ENCODE measurements around the gene NCOA3. TPM values are rescaled to one million over a fixed set of nuclear protein-coding genes. Genes with fewer than 3 reads are reported as not detected.
A peak's percentile ranks its signal among the peaks of the same experiment; 100 is the strongest.
"Not testable (repeated sequence)": the region's sequence is repeated elsewhere in the genome, so short reads cannot be mapped to it uniquely, and the experiment has no call there.

Gene NCOA3
- 10 to 100 TPM; 81.6 to 92.6 TPM for total RNA-seq

DNA sequence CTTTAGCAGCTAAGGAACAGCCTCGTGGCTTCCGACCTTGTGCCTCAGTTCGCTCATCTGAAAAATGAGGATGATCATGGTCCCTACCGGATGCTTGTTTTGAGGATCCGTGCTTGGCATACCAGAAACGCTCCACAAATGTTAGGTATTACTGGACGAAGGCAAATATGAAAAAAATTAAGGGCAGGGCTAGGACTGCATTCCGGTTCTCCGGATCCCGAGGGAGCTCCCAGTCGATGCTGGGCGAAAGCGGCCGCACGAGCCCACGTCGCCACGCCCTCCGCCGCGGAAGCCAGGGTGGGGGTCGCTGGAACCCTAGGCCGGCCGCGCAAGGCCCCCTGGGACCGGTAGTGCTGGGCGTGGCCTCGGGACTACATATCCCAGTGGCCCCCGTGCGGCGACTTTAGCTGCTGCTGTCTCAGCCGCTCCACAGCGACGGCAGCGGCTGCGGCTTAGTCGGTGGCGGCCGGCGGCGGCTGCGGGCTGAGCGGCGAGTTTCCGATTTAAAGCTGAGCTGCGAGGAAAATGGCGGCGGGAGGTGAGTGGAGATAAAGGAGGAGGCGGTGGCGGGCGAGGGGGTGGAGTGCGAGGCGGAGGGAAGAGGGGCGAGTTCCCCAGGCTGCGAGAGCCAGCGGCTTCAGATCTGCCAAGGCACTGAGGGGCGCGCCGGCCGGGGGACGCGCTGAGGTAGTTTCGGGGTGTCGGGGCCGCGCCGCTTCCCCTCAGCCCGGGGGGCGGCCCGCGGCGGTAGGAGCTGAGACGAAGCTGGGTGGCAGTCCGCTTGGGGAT, at the start of gene NCOA3:
NCOA3 (plus strand) TSS at position 406 of the 789 bp plus-strand sequence. CDS start 120,361 bp downstream, outside the sequence.
- peak; percentile 90 to 94 for DNase-seq (ENCODE audit: low spot score in 2 of 2)
- Mint-ChIP-seq H3K36me3 (peaks cover 23 to 37% of the 10 kb centered on the region in 2 donors), H3K9me3 (no peaks in the 10 kb centered on the region), H3K27ac (peak within 1 kb of the TSS; percentile 93 to 99)
- peak; percentile 75 to 83 for ATAC-seq

DNA sequence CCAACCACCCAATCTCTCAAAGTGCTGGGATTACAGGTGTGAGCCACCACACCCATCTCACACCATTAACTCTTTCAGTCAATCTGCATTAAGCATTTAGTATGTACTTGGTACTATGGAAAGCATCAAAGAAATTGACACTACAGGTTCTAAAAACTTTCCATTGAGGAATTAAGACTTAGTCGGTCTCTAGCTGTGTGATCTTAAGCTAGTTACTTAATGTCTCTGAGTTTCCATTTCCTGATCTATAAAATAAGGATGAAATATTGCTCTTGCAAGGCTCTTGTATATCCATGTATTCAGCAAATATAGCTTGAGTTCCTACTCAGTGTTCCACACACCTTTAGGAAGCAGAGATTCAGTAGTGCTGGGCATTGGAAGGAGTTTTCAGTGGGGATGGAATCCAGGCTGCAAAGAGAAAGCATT, 48.9 kb upstream of the NCOA3 start:
- Mint-ChIP-seq H3K9me3 (no peaks in the 10 kb centered on the region), H3K36me3 (peaks cover 0 to 8% of the 10 kb centered on the region in 2 donors), H3K27ac (peak overlapping the region in 1 of 2 donors; percentile 84)
- no peak for ATAC-seq
- DNase-seq (ENCODE audit: low spot score in 2 of 2): no peak

DNA sequence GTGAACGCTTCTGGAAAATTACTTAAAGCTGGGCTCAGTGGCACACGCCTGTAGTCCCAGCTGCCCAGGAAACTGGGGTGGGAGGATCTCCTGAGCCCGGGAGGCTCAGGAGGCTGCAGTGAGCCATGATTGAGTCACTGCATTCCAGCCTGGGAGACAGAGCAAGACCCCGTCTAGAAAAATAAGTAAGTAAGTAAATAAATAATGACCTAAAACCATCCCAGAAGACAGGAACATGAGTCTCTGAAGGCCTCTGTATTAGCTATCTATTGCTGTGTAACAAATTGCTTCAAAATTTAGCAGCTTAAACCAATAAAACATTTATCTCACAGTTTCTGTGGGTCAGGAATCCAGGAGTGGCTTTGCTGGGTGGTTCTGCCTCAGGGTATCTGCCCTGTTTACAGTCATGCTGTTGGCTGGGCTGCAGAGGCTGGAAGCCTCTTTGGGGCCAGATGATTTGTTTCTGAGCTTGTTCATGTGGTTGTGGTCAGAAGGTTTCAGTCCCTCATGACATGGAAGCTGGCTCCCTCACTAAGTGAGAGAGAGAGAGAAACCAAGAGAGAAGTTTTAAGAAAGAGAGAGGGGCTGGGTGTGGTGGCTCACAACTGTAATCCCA, 48.4 kb upstream of the NCOA3 start:
- peak overlapping the region; percentile 17 to 84 for H3K27ac Mint-ChIP-seq

DNA sequence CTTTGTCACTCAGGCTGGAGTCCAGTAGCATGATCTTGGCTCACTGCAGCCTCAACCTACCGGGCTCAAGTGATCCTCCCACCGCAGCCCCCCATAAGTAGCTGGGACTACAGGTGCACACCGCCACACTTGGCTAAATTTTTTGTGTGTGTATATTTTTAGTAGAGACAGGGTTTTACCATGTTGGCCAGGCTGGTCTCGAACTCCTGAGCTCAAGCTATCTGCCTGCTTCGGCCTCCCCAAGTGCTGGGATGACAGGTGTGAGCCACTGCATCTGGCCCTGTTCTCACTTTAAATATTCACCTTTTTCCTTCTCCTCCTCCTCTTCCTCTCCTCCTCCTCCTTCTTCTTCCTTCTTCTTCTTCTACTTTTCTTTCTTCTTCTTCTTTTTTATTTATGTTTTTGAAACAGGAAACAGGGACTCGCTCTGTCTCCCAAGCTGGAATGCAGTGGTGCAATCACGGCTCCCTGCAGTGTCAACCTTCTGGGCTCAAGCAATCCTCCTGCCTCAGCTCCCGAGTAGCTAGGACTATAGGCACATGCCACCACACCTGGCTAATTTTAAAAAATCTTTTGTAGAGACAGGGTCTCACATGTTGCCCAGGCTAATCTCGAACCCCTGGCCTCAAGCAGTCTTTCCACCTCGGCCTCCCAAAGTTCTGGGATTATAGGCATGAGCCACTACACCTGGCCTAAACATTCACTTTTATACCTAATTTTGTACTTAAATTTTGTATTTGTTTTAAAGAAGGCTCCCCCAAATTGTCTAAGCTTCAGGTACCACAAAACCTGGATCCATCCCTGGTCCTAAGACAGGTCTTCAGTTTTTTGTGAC, 47.2 kb upstream of the NCOA3 start:
- ATAC-seq (no peak), DNase-seq (ENCODE audit: low spot score in 2 of 2) (no peak)
- Mint-ChIP-seq H3K36me3 (peaks cover 0 to 14% of the 10 kb centered on the region in 2 donors), H3K9me3 (no peaks in the 10 kb centered on the region), H3K27ac (peak overlapping the region in 1 of 2 donors; percentile 92)

More for the DNA sequence above, 48.4 kb upstream of the NCOA3 start:
- H3K9me3 Mint-ChIP-seq: no peaks in the 10 kb centered on the region
- peak; percentile 83 to 87 for ATAC-seq
- peak; percentile 63 to 64 for DNase-seq (ENCODE audit: low spot score in 2 of 2)
- peaks cover 0 to 8% of the 10 kb centered on the region in 2 donors for H3K36me3 Mint-ChIP-seq

DNA sequence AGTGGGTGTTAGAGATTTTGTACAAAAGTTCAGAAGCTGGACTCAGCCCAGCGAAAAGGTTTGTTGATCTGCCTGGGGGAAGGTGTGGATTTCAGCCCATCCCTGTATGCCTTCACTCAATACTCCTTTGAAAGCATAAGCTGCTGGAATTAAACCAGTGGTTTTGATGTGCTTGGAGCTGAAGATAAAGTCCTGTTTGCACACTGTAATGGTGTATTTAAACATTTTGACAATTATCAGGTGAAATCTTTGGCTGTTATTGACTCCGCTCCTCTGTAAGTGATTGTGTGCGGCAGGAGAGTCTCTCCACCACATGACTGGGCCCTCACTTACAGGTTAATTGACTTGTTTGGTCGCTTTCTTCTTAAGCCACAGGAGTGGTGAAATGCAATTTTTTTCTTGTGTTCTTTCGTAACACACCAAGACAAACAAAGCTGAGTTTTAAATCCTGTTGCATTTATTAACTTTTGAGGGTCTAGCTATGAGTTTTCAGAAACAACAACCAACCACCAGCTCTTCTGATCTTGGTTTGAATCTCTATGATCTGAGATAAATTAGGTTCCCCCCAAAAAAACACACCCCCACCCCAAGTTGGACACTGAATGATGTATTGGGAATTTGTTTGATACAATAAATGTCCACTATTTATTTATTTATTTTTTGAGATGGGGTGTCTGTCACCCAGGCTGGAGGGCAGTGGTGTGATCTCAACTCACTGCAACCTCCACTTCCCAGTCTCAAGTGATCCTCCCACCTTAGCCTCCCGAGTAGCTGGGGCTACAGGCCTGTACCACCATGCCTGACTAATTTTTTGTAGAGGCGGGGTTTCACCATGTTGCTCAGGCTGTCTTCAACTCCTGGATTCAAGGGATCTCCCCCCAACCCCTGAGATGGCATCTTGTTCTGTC, 46.3 kb upstream of the NCOA3 start:
- Mint-ChIP-seq H3K27ac (peak overlapping the region in 1 of 2 donors; percentile 36), H3K36me3 (peaks cover 0 to 14% of the 10 kb centered on the region in 2 donors), H3K9me3 (peaks cover 0 to 1% of the 10 kb centered on the region in 2 donors)
- ATAC-seq (no peak), DNase-seq (ENCODE audit: low spot score in 2 of 2) (no peak)

DNA sequence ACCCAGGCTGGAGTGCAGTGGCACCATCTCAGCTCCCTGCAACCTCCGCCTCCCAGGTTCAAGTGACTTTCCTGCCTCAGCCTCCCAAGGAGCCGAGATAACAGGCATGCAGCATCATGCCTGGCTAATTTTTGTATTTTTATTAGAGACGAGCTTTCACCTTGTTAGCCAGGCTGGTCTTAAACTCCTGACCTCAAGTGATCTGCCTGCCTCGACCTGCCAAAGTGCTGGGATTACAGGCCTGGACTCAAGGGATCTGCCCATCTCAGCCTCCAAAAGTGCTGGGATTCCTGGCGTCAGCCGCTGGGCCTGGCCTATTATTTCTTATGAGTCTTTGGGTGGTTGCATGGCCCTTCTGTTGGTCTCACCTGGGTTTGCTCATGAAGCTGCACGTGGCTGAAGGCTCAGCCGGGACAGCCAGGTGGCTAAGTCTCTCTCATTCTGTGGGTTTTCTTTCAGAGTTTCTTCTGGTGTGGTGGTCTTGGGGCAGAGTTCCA, 45.6 kb upstream of the NCOA3 start:
- Mint-ChIP-seq H3K36me3 (peaks cover 0 to 14% of the 10 kb centered on the region in 2 donors), H3K9me3 (peaks cover 0 to 6% of the 10 kb centered on the region in 2 donors), H3K27ac (no peak overlapping the region)
- DNase-seq (ENCODE audit: low spot score in 2 of 2) (no peak), ATAC-seq (no peak)

DNA sequence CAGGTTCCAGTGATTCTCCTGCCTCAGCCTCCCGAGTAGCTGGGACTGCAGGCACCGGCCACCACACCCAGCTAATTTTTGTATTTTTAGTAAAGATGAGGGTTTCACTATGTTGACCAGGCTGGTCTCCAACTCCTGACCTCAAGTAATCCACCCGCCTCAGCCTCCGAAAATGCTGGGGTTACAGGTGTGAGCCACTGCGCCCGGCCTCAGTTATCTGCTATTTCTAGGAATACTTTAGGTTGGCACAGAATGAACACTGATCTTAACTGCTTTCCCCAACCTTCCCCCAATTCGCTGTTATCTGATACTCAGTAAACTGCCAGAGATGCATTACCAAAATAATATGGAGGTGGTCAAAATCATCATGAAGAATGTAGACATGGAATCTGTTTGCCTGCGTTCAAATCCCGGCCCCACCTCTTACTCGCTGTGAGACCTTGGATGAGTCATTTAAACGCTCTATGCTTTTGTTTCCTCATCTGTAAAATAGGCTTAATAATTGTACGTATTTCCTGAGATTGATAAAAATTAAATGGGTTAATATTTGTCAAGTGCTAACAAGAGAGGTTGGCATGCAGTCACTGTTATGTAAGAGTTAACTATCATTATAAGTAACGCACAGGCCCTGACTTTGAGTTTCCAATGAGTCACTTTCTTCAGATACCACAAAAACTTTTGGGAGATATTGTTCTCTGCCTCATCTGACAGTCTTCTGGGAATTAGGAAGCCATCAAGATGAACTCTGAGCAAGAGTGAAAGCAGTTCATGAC, 44.5 kb upstream of the NCOA3 start:
- Mint-ChIP-seq H3K27ac (peak overlapping the region; percentile 82 to 92), H3K9me3 (peaks cover 0 to 6% of the 10 kb centered on the region in 2 donors), H3K36me3 (peaks cover 0 to 14% of the 10 kb centered on the region in 2 donors)
- DNase-seq (ENCODE audit: low spot score in 2 of 2) (peak in 1 of 2 donors; percentile 31), ATAC-seq (peak; percentile 84 to 89)

DNA sequence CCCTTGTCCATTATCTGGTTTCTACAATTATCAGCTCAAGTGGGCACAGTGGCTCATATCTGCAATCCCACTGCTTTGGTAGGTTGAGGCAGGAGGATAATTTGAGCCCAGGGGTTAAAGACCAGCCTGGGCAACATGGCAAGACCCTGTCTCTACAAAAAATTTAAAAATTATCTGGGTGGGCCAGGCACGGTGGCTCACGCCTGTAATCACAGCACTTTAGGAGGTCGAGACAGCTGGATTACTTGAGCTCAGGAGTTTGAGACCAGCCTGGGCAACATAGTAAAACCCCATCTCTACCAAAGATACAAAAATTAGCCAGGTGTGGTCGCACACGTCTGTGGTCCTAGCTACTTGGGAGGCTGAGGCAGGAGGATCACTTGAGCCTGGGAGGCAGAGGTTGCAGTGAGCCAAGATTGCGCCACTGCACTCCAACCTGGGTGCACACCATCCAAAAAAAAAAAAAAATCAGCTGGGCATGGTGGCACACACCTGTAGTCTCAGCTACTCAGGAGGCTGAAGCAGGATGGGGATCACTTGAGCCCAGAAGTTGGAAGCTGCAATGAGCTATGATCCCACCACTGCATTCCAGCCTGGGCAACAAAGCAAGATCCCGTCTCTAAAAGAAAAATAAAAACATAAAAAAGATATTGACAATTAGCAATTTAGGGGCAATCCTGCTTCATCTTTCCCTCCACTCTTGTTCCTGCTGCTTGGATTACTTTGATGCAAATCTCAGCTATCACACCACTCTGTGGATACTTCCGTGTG, 43.2 kb upstream of the NCOA3 start:
- not testable (repeated sequence) for DNase-seq (ENCODE audit: low spot score in 2 of 2)

DNA sequence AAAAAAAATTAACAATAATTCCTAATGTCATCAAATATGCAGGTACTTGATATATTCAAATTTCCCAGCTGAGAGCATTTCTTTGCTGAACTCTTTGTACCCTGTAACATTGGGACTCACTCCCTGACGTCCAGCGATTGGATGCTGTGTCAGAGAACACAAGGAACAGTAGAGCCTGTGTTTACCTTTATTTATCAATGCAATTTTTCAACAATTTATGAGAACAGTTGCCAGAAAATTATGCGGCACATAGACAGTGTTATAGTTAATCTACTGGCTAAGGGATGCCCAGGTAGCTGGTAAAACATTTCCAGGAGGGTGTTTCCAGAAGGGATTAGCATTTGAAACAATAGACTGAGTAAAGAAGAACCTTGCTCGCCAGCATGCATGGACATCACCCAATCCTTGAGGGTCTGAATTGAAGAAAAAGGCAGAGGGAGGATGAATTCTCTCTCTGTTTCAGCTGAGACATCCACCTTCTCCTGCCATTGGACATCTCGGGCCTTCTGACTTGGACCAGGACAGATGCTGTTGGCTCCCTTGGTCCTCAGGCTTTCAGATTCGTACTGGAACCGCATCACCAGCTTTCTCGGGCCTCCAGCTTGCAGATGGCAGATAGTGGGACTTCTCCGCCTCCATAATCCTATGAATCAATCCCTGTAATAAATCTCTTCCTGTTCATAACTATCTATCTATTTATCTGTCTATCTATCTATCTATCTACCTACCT, 42.2 kb upstream of the NCOA3 start:
- DNase-seq (ENCODE audit: low spot score in 2 of 2): no peak
- H3K36me3 Mint-ChIP-seq: peaks cover 0 to 11% of the 10 kb centered on the region in 2 donors
- no peak for ATAC-seq
- H3K9me3 Mint-ChIP-seq: peaks cover 0 to 6% of the 10 kb centered on the region in 2 donors
- no peak overlapping the region for H3K27ac Mint-ChIP-seq

More for the DNA sequence above, 43.2 kb upstream of the NCOA3 start:
- Mint-ChIP-seq H3K27ac (peak overlapping the region in 1 of 2 donors; percentile 65), H3K36me3 (peaks cover 0 to 11% of the 10 kb centered on the region in 2 donors)
- ATAC-seq, H3K9me3 Mint-ChIP-seq: not testable (repeated sequence)

DNA sequence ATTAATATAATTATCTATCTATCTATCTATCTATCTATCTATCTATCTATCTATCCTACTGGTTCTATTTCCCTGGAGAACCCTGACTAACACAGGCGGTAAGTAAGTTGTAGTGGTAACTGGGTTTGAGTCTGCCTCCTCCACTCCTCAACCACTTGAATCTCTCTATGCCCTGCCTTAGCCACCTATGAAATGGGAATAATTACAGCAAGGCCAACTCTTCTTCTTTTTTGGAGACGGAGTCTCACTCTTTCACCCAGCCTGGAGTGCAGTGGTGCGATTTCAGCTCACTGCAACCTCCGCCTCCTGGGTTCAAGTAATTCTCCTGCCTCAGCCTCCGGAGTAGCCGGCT, 41.0 kb upstream of the NCOA3 start:
- H3K27ac Mint-ChIP-seq; ATAC-seq; DNase-seq (ENCODE audit: low spot score in 2 of 2); H3K9me3 Mint-ChIP-seq: not testable (repeated sequence)
- peaks cover 0 to 11% of the 10 kb centered on the region in 2 donors for H3K36me3 Mint-ChIP-seq

DNA sequence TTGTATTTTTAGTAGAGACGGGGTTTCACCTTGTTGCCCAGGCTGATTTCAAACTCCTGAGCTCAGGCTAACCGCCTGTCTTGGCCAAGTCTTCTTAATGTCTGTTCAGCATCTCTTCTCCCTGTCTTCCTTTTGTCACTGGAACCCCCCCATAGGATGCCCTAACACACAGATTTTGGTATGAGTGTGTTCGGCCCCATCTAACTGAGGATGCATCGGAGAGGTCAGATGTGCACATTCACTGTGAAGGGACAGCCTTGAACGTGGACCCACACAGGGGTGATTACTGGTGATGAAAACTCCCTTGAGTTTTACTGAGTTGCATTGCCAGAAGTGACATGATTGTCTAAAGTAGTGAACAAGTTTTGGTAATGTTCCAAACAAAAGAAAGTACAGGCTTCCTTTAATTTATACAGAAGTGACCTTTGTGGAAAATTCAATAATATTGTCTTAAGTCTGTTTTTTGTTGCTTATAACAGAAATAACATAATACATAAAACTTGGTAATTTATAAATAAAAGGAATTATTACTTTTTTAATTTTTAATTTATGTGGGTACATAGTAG, 40.5 kb upstream of the NCOA3 start:
- Mint-ChIP-seq H3K9me3 (peaks cover 0 to 6% of the 10 kb centered on the region in 2 donors), H3K27ac (no peak overlapping the region), H3K36me3 (peaks cover 0 to 11% of the 10 kb centered on the region in 2 donors)
- no peak for DNase-seq (ENCODE audit: low spot score in 2 of 2)
- ATAC-seq: no peak

DNA sequence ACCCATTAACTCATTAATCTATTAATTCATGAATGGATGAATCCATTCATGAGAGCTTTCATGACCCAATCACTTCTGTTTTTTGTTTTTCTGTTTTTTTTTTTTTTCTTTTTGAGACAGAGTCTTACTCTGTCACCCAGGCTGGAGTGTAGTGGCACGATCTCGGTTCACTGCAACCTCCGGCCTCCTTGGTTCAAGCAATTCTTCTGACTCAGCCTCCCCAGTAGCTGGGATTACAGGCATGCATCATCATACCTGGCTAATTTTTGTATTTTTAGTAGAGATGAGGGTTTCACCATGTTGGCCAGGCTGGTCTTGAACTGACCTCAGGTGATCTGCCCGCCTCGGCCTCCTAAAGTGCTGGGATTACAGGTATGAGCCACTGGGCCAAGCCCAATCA, 39.8 kb upstream of the NCOA3 start:
- peaks cover 0 to 11% of the 10 kb centered on the region in 2 donors for H3K36me3 Mint-ChIP-seq
- not testable (repeated sequence) for H3K9me3 Mint-ChIP-seq; DNase-seq (ENCODE audit: low spot score in 2 of 2); ATAC-seq; H3K27ac Mint-ChIP-seq

DNA sequence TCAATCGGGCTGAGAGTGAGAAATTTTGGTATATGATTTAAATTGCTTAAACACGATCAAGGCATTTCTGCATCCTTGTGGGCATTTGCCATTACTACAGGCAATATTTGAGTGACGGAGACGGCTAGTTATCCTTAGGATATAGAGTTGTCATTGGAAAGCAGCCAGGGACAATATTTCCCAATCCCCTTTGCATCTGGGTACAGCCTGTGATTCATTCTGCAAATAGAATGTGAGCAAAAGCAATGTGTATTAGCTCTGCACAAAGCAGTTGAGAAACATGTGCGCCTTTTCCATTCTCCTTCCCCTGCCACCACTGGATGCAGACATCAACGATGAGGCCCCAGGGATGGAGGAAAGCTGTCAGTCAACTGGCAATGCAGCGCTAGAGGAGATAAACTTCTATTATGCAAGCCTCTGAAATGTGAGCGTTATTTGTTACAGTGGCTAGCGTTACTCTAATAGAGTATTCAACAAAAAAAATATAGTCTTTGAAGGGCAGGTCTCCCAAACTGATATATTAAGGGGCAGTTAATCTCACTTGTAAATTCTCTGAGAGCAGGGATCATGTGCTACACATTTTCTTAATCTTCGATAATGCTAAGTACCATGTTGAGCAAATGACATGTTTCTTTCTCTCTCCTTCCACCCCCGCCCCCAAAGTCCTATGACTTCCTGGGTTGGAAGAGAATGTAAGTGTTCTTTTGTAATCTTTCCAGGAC, 37.1 kb upstream of the NCOA3 start:
- Mint-ChIP-seq H3K27ac (no peak overlapping the region), H3K9me3 (peaks cover 0 to 6% of the 10 kb centered on the region in 2 donors), H3K36me3 (peaks cover 0 to 5% of the 10 kb centered on the region in 2 donors)
- no peak for DNase-seq (ENCODE audit: low spot score in 2 of 2)
- no peak for ATAC-seq

Data from activated naive CD4-positive, alpha-beta T cell treated with anti-CD3 and anti-CD28 coated beads, Interleukin-2, amount 50 U/mL, for 72 hours (primary cell).